HG02943 (cell line): Measurements from ENCODE around the gene PPFIA1.
"Not testable (repeated sequence)": the region's sequence is repeated elsewhere in the genome, so short reads cannot be mapped to it uniquely, and the experiment has no call there.

Experiments
- ATAC-seq: cut with Tn5 transposase; IDR thresholded peaks from one replicate; pipeline ENCODE4 v1.9.1; 2021; ENCODE audit warnings: mild to moderate bottlenecking, low read depth, moderate library complexity; ENCODE audit not compliant: unreplicated experiment

Gene PPFIA1

GRCh38 chr11:70381872-70382861, 111.7 kb downstream of the PPFIA1 start:
- ATAC-seq = no peak

GRCh38 chr11:70383664-70384565, 113.4 kb downstream of the PPFIA1 start:
- no peak for ATAC-seq

DNA sequence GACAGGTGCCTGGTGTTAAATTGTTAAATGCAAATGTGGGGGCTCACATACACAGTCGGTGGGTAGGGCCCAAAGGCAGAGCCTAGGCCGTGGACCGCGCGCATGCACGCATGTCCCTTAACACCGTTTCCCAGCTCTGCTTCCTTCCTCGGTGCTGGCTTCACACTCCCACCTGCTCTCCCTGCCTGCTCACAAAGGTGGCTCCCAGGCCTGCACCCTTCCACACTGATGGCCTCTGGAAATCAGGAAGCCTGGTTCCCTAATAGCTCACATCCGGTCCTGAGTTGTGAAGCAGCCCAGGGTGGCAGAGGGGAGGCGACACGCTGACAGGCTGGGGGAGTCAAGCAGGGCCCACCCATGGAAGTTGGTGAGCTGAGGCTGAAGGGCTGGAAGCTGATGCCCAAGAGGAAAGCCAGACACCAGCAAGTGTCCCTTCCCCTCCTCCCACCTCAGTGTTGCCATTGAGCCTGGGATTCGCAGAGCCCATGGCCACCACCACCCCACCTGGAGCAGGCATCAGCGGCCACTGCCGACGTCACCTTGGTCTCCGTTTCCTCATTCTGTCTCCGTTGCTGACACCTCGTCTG, 114.2 kb downstream of the PPFIA1 start:
- ATAC-seq = no peak

DNA sequence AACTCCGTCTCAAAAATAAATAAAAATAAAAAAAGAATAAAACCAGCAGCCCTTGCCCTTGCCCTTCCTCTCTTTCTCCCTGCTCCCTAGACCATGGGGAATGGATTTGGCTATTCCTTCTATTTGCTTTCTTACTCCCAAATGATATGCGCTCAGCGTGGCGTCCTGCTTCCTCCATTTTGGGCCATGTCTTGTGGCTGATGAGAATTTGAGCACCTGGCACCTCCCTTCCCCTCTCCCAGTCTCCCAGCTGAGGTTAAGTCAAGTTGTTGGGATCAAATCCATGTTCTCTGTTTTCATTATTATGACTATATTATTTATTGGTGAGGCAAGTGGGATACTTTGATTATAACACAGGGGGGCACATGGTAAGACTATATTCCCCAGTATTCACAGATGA, 117.1 kb downstream of the PPFIA1 start:
- no peak for ATAC-seq

DNA sequence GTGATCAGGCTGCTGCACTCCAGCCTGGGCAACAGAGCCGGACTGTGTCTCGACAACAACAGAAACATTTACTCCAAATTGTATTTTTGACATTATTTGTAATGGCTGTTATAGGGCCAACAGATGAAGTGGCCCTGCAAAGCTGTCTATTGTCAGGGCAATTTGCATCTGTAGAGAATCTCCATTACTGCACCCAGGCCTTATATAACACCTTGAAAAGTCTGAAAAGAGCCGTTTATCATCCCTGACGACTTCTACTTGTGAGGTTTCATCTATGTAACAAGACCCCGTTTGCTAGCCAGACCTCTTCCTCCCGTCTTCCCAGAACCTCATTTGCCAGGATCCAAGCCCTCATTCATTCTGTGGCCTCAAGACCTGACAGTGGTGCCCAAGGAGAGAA, 118.7 kb downstream of the PPFIA1 start:
- ATAC-seq = no peak

DNA sequence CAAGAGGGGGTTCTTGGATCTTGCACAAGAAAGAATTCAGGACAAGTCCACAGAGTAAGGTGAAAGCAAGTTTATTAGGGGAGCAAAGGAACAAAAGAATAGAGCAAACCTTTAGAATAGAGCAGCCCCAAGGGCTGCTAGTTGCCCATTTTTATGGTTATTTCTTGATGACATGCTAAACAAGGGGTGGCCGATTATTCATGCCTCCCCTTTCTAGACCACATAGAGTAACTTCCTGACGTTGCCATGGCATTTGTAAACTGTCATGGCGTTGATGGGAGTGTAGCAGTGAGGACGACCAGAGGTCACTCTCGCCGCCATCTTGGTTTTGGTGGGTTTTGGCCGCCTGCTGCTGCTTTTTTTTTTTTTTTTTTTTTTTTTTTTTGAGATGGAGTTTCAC, 120.4 kb downstream of the PPFIA1 start:
- not testable (repeated sequence) for ATAC-seq

GRCh38 chr11:70394211-70394950, 123.9 kb downstream of the PPFIA1 start:
- ATAC-seq = no peak

DNA sequence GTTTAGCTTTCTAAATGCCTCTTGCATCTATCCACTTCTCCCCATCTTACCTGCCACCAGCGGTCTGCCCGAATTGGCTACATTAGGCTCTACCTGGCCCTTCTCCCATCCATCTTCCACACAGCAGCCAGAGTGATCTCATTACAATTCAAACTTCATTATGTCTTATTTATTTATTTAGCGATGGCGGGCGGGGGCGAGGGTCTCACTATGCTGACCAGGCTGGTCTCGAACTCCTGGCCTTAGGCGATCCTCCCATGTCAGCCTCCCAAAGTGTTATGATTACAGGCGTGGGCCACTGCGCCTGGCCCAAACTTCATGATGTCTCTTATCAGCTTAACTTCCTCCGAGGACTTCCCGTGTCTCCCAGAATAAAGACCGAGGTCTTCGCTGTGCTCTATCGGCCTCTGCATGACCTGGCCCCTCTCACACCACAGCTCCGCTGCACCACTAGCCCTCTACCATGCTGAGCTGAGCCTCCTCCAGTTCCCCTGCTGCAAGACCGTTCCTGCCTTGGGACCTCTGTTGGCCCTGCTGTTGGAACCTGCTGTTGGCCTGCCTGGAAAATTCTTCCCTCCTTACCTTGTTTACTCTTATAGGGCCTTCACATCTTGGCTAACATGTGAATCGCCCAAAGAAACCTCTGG, 127.0 kb downstream of the PPFIA1 start:
- ATAC-seq = no peak

GRCh38 chr11:70397983-70398833, 127.7 kb downstream of the PPFIA1 start, which contains the start of gene CTTN:
Gene CTTN, plus strand, starts transcription at chr11:70398529. Its CDS starts 8,769 bp downstream, at chr11:70407298.
- ATAC-seq = no peak

GRCh38 chr11:70398834-70399680, 128.6 kb downstream of the PPFIA1 start:
- no peak for ATAC-seq

- ATAC-seq = no peak
Observed at GRCh38 chr11:70399681-70400112, 129.2 kb downstream of the PPFIA1 start.

GRCh38 chr11:70400643-70401042, 130.2 kb downstream of the PPFIA1 start:
- no peak for ATAC-seq

- ATAC-seq = no peak
Observed at GRCh38 chr11:70402016-70402415, 131.5 kb downstream of the PPFIA1 start.

GRCh38 chr11:70402685-70403084, 132.2 kb downstream of the PPFIA1 start:
- ATAC-seq = no peak

- ATAC-seq = no peak
Observed at GRCh38 chr11:70404244-70404643, 133.8 kb downstream of the PPFIA1 start.

- ATAC-seq = no peak
Observed at GRCh38 chr11:70405679-70406395, 135.3 kb downstream of the PPFIA1 start.

GRCh38 chr11:70407121-70407520, 136.6 kb downstream of the PPFIA1 start:
- no peak for ATAC-seq
